ENCODE results near the gene PRELID3B.

PRELID3B gene

DNA sequence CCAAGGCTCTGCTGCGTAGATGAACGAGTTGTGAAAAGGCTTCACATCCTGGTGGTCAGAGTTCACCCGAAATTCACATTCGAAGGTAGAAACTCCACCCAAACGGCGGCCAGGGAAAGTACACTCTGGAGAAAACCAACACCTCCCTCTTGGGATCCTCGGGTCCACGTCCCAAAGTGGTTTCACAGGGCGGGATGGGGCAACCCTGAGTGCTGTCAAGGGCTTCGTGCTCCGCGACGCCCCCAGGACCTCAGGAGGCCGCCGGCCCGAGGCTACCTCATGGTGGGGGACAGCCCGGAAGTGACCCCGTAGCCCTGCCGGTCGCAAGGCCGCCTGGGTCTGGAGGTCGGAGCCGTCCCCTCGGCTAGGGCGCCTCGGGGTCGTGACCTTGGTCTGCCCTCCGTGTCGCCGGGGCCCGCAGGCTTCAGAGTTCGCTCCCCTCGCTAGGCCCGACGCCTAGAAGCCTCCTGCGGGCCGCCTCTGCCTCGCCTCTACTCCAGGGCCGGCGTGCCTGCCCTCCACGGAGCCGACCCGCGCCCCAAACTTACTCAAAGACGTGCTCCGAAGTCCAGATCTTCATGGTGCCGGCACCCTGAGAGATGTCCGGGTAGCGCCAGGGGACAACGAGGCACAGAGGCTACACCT is at the start of gene PRELID3B:
PRELID3B (minus strand) TSS at position 636 of the 645 bp plus-strand sequence; CDS start at position 580, 56 bp downstream.
- DNase-seq = no peak

DNA sequence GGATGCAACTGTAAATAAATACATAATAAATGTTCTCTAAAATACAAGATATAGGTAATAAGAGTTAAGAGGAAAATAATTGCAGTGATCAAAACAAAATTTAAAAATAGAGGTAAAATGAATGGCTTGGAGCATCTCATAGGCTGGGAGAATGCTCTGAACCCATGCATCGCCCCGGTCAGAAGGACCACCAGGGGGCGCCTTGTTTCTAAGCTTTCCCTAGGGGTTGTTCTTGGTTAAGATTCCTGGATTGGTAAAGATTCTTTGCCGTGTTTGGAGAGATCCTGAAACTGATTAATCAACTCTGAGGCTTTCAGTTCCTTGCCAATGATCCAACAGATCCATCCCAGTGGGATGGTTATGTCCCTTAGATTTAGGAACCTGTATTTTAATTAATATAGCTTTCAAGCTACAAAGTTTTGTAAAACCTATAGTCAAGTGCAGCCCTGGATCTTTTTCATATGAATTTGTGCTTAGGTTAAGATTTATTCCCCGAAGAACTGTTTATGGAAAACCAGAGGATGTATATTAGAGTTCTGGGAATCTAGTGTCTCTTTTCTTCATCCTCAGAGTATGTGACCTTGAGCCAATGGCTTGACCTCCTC is 45.3 kb upstream of the PRELID3B start:
- DNase-seq = peak; percentile 37

DNA sequence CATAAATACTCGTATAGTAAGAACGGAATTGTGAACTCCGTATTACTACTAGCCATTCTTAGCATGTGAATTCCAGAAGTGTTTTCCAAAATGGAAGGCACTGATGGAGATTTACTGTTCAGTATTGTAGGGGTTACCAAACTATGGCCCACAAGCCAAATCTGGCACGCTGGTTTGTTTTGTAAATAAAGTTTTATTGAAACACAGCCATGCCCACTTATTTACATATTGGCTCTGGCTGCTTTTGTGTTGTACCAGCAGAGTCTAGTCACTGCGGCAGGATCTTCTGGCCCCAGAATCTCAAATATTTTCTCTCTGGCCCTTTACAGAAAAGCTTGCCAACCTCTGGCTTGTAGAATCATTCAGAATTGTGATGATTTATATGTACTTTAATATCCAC is 44.3 kb upstream of the PRELID3B start:
- no peak for DNase-seq

DNA sequence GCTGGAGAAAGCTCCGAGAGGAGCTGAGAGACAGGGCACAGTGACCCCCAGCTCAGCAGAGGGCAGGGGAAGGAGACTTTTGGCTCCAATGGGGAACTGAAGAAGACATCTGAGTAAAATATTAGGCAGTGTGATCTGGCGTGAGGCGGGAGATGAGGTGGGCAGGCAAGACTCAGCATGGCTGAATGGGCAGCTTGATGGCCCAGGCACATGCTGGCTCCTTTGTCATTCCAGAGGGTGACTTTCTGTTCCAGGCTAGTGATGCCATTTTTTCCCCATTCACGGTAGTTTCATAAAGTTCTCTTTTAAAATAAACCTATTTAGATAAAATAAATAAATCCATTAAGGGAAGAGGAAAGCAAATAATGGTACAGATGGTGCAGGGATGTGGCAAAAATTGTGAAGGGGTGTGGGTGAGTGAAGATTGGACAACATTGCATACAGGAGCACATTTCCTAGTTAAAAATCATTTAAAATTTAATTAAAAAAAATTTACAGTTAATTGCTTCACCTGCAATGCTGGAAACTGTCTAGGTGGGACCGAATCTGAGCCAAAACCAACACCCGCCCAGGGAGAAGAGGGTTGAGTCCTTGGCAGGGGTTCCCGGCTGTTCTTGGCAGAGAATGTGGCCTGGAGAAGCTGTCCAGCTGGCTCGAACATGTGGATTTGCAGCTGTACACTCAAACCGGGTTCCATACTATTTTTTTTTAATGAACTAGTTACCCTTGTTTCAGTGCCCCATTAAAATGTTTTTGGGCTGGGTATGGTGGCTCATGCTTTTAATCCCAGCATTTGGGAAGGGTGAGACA is 41.7 kb upstream of the PRELID3B start:
- no peak for DNase-seq

DNA sequence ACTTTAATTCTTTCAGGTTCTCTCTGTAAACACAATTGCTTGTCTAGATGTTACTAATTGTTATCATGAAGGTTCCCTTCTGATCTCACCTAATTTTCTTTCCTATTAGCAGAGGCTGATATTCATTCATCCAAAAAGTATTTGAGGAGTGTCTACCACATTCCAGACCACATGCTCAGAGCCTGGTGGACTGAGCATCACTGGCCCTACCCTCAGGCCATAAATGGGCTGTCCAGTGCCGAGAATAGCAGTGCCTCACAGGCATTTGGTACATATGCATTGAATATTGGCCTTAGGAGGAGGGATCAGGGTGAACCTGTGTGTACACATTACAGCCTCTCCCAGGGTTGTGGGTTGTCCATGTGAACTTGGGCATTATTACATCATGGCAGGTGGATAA is 40.4 kb upstream of the PRELID3B start:
- no peak for DNase-seq

DNA sequence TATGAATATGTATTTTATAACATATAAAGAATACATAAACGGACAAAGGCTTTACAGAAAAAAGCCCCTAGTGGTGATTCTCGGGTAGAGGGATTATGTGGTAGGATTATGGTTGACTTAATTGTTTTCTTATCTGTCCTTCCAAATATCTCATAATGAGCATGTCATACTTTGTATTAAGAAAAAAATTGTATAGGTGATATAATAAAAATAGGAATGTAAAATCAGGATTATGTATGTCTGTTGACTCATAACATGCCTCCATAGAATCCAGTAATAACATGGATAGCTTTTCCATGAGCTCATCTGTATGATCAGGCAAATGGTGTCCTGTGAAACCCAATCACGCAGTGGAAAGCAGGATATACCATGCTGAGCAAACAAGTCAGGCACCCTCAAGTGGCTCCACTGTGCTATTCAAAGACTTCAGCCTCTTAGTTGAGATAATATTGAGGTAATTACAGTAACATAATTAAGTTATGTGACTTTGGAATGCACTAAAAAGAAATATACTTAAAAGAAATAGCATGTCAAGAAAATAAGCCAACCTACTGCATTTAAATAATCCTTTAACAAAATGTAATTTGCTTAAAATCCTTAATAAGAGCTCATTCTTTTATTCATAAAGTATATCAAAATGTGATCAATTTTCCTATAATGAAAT is 39.6 kb upstream of the PRELID3B start:
- DNase-seq = no peak

DNA sequence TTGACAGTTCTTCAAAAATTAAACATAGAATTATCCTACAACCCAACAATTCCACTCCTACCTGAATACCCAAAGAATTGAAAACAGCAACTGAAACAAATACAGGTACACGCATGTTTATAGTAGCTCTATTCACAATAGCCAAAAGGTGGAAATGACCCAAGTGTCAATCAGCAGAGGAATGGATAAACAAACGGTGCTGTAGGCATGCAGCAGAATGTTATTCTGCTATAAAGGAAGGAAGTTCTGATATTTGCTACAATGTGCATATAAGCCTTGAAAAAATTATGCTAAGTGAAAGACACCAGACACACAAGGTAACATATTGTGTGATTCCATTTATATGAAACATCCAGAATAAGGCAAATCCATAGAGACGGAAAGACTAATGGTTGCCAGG is 38.5 kb upstream of the PRELID3B start:
- no peak for DNase-seq

DNA sequence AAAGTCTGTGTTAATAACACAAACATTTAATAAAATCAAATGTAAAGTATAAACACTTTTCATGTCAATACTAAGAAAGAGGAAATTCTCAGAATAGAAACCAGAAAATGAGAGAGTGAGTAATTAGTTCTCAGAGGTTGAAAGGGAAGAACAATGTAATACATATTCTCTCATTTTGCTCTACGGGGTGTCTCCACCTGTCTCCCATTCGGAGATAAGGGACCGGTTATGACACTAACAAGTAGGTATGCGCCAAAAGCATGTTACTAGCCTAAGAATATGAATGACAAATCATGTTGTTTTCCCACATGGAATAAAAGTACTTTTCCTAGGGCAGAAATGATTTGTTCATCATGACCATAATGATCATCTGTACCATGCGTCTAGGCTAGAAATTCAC is 35.6 kb upstream of the PRELID3B start:
- no peak for DNase-seq

DNA sequence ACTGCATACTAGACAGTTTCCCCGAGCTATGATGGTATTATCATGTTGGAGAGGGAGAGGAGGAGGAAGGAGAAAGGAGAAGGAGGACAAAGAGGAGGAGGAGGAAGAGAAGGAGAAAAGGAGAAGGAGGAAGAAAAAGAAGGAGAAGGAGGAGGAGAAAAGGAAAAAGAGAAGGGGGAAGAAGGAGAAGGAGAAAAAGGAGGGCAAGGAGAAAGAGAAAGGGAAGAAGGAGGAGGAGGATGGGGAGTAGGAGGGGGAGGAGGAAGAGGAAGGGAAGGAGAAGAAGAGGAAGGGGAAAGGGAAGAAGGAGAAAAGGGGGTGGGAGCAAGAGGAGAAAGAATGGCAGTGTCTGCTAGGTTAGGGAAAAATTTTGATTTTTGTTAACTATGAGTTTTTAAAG is 35.1 kb upstream of the PRELID3B start:
- DNase-seq = no peak

DNA sequence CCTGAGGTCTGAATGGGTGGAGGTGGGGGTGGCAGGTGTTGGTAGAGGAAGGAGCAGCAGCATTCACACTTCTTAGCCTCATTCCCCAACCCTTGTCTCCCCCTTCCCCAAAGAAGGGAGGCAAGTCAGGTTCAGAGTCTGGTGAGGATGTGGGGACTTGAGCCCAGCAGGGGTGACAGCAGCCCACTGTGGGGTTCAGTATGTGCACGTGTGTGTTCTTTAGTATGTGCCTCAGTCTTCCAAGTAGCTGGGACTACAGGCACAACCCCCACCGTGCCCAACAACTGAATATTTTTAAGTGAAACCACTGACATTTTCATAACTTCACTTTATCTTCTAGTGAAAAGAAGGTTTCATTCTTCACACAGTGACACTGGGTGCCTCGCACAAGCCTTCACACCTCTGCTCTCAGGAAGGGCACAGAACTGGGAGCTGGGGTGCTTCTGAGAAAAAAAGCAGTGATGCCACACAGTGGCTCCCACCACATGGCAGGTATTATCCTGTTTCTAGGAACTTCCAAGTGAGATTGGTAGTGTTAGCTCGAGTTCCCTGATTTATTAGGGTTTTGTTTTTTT is 33.4 kb upstream of the PRELID3B start:
- no peak for DNase-seq

DNA sequence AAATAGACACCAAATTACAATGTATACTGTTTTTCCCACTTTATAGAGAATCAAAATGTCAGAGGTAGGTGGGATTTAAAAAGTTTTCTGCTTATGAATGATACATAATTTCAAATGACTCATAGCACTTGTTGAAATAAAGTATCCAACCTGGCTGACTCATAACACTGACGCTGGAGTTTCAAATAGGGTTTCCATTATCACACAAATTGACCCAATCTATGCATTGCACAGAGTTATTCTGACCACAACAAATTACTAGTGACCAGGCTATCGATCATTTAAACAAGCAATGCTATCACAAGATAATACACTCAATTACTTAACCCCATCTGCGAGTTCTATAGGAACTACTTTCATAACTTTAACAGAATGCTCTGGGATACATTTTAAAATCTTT is 31.9 kb upstream of the PRELID3B start:
- no peak for DNase-seq

DNA sequence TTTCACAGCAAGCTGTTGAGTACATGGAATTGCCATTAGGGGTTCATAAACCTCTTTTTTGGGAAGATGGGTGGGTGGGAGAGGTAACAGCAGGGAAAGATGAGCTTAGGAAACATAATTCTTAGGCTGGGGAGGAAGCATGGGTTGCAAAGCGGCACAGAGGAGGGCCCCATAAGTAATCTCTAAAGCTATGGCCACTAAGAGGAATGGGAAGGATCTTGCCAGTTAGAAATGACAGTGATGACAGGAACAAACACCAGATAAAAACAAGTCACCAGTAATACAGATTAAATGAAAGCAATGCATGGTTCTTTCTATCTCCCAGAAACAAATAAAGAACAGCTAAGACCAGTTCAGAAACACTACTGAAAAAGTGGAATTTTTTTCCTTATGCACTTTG is 31.0 kb upstream of the PRELID3B start:
- DNase-seq = no peak

DNA sequence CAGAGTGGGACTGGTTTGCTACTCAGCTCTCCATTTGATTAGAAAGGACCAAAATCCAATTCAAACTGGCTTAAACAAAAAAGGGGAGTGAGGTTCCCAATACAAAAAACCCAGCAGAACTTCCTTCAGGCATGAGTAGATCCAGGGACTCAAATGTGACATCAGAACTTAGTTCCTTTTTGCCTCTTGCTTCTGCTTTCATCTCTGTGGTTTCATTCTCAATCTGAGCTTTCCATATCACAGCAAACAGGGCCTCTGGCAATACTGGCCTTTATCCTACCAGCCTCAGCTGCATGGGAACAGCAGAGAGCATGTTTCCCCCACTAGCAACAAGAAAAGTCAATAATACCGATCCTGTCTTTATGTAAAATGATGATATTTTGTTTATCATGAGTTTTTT is 28.6 kb upstream of the PRELID3B start:
- DNase-seq = no peak

DNA sequence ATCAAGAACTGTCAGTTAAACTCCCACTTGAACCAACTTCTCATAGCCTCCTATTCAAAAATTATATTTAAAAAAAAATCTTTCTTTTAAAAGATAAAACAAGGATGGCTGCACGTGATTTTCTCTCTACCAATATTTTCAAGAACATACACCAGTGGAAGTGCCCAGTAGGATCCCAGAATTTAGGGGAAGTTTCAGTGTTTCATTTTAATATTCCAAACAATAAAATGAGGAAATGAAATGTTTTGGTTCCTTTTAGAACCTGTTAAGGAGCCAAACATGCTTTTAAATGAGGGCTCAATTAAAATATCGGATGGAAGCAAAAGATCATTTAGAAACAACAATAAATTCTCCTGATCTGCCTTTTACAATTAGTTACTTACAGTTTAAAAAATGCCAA is 26.4 kb upstream of the PRELID3B start:
- no peak for DNase-seq

DNA sequence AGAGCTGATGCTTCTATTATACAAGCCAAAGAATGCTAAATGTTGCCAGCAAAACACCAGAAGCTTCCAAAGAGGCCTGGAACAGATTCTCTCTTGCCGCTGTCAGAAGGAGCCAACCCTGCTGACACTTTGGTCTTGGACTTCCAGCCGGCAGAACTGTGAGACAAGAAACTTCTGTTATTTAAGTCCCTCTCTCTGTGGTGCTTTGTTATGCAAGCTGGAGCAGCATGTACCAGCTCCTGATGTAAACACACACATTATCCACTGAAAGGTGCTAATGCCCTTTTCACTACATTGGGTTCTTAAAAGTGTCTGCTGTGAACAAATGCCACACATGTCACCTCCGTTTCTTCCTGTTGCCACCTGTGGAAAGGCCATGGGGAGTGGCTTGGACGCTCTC is 25.9 kb upstream of the PRELID3B start:
- DNase-seq = no peak

DNA sequence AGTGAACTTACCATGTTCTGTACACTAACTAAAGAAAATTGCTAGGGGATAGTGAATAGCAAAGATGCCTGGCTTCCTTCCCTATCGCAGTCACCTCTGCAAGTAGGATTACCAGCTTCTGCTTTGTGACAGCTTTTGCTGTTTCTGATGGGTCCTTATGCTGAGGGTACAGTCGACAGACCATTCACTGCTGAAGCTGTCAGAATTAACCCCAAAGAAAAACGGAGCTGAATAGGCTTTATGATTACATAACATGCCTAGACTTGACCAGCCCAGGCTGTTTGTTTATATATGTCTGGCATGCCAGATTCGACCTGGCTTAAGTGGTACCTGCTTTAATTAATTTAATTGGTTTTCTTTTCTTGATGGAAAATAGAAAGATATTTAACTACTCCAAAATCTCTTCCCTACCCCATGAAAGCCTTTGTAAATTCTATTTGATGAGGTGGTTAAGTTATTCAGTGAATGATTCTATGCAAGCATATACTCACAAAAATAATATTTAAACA is 21.7 kb upstream of the PRELID3B start:
- no peak for DNase-seq

DNA sequence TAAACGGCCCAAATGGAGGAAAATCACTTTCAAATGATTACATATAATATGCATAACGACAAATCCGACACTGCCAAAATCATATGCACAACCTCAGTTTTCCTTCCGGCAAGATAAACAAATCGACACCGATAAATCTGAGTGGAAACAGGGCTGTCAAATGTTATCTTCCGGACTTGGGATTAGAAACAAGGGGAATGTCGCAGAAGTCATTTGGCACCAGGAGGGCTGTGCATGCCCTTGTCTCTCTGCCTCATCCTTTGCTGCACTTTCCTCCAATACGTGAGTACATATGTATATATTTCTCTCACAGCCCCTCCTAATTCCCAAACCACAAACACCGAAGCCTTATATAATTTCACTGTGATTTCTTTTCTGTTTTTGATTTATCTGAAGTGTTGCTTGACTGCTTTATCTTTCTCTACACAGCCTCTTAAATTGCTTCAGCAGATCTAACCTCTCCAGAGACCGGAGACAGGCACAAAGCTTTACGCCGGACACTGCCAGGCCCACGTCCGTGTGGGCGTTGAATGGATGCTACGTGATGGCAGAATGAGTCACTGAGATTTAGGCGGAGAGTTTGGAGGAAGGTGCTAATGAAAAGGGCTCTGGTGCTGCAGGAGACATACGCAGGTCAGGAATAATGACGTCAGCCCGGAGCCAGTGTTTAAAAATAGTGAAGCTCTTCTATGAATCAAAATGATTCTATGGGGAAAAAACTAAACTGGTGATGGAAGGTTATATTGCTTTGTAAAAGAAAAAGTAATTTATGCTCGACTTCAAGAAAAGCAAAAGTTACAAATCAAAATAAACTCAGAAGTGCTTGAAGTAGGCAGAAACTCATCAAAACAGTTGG is 21.0 kb upstream of the PRELID3B start:
- DNase-seq = no peak

DNA sequence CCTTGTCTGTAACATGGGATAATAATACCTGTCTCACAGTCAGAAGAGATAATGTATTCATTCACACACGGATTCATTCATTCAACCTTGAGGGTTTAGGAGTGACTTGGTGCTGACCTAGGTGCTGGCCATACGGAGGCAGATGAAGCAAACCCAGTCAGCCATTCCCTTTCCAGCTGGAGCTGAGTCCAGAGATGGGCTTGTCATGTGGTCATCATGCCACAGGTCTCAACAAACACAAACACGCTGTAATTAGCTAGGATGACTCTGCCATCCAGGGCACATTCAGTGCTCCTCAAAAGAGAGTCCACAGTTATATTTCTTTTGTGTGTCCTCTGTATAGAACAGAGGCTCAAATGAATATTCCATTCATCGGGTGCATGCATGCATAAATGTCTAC is 19.5 kb upstream of the PRELID3B start:
- no peak for DNase-seq

DNA sequence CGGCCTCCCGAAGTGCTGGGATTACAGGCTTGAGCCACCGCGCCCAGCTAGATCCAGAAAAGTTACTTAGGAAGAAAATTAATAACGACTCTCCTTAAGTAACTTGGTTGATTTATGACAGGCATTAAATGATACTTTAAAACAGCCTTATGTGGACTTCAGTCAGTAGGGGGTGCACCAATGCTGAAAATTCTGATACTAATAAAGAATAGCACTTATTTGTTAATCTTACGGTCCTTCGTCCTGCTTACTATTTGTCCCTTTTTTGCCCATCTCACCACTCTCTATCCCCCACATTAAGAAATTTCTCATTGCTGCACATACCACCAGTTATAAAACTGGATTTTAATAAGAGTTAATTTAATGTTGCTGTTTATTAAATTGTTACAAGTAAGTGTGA is 12.7 kb upstream of the PRELID3B start:
- no peak for DNase-seq

DNA sequence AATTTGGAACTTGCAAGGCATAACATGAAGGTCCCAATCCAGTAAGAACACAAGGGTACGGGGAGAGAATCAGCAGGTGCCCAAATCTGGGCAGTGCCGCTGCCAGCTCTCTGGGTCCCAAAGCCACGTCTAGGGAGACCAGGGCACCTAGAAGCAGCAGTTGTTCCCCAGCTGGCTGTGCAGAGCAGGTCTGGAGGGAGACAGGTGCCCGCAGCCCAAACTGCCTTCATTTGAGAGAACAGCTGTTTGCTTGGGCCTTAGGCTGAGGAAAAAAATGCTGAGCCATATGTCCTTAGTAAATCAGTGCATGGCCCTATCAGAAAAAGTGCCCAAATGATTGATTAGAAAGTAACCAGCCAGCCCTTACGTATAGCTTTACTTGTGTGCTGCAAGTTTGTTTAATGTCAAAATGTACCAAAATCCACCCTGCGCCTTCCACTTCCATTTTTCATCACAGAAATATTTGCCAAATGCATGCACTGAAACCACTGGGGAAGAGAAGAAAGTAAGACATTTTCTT is 9.1 kb upstream of the PRELID3B start:
- DNase-seq = no peak

DNA sequence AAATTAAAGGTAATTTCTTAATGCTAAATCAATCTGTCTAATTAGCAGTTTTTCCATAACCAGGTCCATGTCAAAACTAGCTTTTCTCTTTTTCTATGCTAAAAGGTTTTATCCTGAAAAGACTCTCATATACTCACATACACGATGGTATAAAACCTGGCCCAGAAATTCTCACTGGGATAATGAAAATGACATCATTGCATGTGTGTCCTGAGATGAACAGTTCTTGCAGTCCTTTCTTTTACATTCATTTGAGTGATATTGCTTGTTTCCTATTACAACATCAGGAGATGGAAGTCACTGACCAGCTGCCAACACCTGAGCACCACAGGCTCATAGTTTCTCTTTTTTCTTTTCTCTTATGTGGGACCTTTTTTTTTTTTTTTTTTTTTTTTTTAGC is 7.9 kb upstream of the PRELID3B start:
- no peak for DNase-seq

DNA sequence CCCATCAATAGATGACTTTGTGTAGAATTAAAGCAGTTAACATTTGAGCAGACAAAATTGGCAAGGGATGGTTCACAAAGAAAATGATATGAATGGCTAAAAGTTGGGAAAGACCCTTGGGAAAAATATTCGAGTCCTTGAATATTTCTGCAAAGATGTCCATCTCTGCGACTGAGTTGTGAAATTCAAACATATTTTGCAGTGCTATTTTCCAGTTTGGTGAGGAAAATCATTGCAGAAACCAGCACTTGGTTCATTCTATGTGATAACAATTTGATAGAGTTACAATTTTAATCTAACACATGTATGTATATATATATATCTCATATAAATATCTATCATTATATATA is 6.1 kb upstream of the PRELID3B start:
- DNase-seq = no peak
